PFSK-1 (cell line): Measurements from ENCODE around the gene MRPL1.

ENCODE experiments used
- POLR2AphosphoS5 ChIP-seq: IDR thresholded peaks from 2 replicates; pipeline ENCODE4 v1.6.1; 2012; ENCODE audit warnings: low read depth, mild to moderate bottlenecking, control low read depth, low read length, moderate library complexity
- SIN3A ChIP-seq: IDR thresholded peaks from 2 replicates; pipeline ENCODE4 v1.6.1; 2012; ENCODE audit warnings: mild to moderate bottlenecking, low read length, moderate library complexity, borderline replicate concordance; ENCODE audit not compliant: insufficient read depth
- TAF1 ChIP-seq: IDR thresholded peaks from 2 replicates; pipeline ENCODE4 v1.6.1; 2012; ENCODE audit warnings: low read length, control low read depth, borderline replicate concordance; ENCODE audit not compliant: insufficient read depth
- TF ChIP-seq, protein P1 (sequence below), 2 experiments: IDR thresholded peaks; 2 replicates each; pipeline versions ENCODE4 v1.6.1 to v1.8.0; 2011 to 2012; ENCODE audit warnings: low read depth in 2 of 2, low read length in 2 of 2, control low read depth in 1 of 2, inconsistent platforms in 1 of 2, mild to moderate bottlenecking in 1 of 2, moderate library complexity in 1 of 2; ENCODE audit not compliant: insufficient read depth in 1 of 2

DNA sequence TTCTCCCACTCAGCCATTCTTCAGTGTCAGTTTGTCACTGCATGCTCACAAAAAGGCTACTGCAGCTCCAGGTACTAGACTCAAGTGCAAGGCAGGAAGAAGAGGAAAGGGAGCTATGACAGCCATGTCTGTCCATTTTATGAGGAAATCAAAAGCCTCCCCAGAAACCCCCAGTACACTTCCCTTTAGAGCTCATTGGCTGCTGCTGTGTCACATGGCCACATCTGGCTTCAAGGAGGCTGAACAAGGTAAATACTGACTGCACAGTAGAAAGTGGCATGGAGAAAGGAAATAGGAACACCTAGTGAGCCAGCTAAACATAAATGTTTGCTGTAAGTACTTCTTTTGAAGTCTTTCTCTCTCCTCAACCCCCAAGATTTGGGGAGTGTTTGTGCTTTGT is 127.3 kb downstream of the MRPL1 start:
- TF ChIP-seq, protein P1, sequence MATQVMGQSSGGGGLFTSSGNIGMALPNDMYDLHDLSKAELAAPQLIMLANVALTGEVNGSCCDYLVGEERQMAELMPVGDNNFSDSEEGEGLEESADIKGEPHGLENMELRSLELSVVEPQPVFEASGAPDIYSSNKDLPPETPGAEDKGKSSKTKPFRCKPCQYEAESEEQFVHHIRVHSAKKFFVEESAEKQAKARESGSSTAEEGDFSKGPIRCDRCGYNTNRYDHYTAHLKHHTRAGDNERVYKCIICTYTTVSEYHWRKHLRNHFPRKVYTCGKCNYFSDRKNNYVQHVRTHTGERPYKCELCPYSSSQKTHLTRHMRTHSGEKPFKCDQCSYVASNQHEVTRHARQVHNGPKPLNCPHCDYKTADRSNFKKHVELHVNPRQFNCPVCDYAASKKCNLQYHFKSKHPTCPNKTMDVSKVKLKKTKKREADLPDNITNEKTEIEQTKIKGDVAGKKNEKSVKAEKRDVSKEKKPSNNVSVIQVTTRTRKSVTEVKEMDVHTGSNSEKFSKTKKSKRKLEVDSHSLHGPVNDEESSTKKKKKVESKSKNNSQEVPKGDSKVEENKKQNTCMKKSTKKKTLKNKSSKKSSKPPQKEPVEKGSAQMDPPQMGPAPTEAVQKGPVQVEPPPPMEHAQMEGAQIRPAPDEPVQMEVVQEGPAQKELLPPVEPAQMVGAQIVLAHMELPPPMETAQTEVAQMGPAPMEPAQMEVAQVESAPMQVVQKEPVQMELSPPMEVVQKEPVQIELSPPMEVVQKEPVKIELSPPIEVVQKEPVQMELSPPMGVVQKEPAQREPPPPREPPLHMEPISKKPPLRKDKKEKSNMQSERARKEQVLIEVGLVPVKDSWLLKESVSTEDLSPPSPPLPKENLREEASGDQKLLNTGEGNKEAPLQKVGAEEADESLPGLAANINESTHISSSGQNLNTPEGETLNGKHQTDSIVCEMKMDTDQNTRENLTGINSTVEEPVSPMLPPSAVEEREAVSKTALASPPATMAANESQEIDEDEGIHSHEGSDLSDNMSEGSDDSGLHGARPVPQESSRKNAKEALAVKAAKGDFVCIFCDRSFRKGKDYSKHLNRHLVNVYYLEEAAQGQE (IDR thresholded peaks at IDR 0.05; ENCODE audit: insufficient read depth in 1 of 2, low read depth in 2 of 2, low read length in 2 of 2) = no peak
- no peak for TF ChIP-seq SIN3A
- no peak for TF ChIP-seq POLR2AphosphoS5
- TF ChIP-seq TAF1 = no peak
